ENCODE results near the gene NNAT. TPM values are rescaled to one million over a fixed set of nuclear protein-coding genes. Genes with fewer than 3 reads are reported as not detected.
"Not testable (repeated sequence)": the region's sequence is repeated elsewhere in the genome, so short reads cannot be mapped to it uniquely, and the experiment has no call there.

The NNAT gene
- total RNA-seq, result 18.5 to 19.4 TPM (median 19.3 TPM) in 3 replicates

GRCh38 chr20:37521061-37521771 lies at the start of gene NNAT:
NNAT (plus strand) TSS chr20:37521250; CDS start chr20:37521332, 82 bp downstream.
- H3K4me1 Mint-ChIP-seq, result peaks cover 53% of the 10 kb centered on the region
- peak within 1 kb of the TSS; percentile 25 for H3K27ac Mint-ChIP-seq
- no peaks in the 10 kb centered on the region for H3K27me3 Mint-ChIP-seq (ENCODE audit: low read depth)
- peak within 1 kb of the TSS; percentile 79 for H3K4me3 Mint-ChIP-seq
- DNase-seq (ENCODE audit: low spot score in 2 of 2, unreplicated experiment in 2 of 2), result peak; percentile 32 to 65
- H3K36me3 Mint-ChIP-seq, result peaks cover 14% of the 10 kb centered on the region
- no peaks in the 10 kb centered on the region for H3K9me3 Mint-ChIP-seq
- TF ChIP-seq, protein P1, sequence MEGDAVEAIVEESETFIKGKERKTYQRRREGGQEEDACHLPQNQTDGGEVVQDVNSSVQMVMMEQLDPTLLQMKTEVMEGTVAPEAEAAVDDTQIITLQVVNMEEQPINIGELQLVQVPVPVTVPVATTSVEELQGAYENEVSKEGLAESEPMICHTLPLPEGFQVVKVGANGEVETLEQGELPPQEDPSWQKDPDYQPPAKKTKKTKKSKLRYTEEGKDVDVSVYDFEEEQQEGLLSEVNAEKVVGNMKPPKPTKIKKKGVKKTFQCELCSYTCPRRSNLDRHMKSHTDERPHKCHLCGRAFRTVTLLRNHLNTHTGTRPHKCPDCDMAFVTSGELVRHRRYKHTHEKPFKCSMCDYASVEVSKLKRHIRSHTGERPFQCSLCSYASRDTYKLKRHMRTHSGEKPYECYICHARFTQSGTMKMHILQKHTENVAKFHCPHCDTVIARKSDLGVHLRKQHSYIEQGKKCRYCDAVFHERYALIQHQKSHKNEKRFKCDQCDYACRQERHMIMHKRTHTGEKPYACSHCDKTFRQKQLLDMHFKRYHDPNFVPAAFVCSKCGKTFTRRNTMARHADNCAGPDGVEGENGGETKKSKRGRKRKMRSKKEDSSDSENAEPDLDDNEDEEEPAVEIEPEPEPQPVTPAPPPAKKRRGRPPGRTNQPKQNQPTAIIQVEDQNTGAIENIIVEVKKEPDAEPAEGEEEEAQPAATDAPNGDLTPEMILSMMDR (IDR thresholded peaks at IDR 0.05; ENCODE audit: unreplicated experiment), result no peak

- H3K27me3 Mint-ChIP-seq (ENCODE audit: low read depth), result peaks cover 32% of the 10 kb centered on the region
- H3K4me1 Mint-ChIP-seq, result no peaks in the 10 kb centered on the region
- TF ChIP-seq, protein P1 (IDR thresholded peaks at IDR 0.05; ENCODE audit: unreplicated experiment), result no peak
- H3K4me3 Mint-ChIP-seq, result no peak overlapping the region
- no peak for DNase-seq (ENCODE audit: low spot score in 2 of 2, unreplicated experiment in 2 of 2)
- no peak overlapping the region for H3K27ac Mint-ChIP-seq
- no peaks in the 10 kb centered on the region for H3K36me3 Mint-ChIP-seq
- H3K9me3 Mint-ChIP-seq, result peaks cover 6% of the 10 kb centered on the region
Measured at GRCh38 chr20:37471741-37472235, 49.3 kb upstream of the NNAT start.

DNA sequence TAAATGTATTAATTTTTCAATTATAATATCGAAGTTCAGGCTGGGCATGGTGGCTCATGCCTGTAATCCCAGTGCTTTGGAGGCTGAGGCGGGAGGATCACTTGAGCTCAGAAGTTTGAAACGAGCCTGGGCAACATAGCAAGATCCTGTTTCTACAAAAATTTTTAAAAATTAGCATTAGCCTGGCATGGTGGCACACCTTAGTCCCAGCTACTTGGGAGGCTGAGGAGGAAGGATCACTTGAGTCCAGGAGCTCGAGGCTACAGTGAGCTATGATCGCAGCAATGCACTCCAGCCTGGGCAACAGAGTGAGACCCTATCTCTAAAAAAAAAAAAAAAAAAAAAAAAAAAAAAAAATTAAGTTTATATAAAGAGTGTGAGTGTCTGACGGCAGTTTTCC lies 48.6 kb upstream of the NNAT start:
- not testable (repeated sequence) for H3K27ac Mint-ChIP-seq; DNase-seq (ENCODE audit: low spot score in 2 of 2, unreplicated experiment in 2 of 2); H3K9me3 Mint-ChIP-seq; H3K4me1 Mint-ChIP-seq; H3K4me3 Mint-ChIP-seq; H3K36me3 Mint-ChIP-seq
- H3K27me3 Mint-ChIP-seq (ENCODE audit: low read depth), result peaks cover 30% of the 10 kb centered on the region

DNA sequence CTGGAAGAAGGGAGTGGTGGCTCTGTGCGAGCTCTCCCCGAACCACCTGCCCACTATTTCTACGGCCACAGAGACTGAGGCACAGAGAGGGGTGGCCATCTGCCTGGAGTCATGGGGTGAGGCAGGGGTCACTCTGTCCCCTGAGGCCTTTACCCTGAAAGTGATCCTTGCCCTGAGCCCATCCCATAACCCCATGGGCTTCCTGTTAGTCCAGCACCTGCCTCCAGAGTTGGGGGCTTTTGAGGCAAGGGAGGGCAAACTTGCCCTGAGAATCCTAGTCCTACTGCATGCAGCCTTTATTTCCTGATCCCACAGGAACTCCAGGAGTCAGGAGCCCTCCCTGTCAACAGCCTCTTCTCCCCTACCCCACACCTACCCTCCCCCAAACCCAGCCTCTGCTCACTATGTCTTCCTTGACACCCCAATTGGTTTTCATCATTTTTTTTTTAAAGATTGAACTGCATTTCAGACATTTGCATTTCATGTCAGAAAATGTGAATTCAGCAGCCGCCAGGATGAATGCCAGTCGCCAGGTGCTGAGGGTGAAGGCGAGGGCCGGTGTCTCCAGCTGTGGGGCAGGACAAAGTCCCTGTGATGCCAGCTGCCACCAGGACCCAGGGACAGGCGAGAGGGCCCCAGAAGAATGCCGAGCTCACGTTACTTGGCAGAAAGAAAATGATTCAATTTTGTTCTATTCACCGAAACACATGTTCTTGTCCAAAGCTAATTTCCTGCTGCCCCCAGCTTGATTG lies 47.6 kb upstream of the NNAT start:
- H3K27me3 Mint-ChIP-seq (ENCODE audit: low read depth), result peaks cover 38% of the 10 kb centered on the region
- no peak overlapping the region for H3K27ac Mint-ChIP-seq
- H3K4me1 Mint-ChIP-seq, result no peaks in the 10 kb centered on the region
- TF ChIP-seq, protein P1 (IDR thresholded peaks at IDR 0.05; ENCODE audit: unreplicated experiment), result no peak
- no peaks in the 10 kb centered on the region for H3K36me3 Mint-ChIP-seq
- H3K4me3 Mint-ChIP-seq, result no peak overlapping the region
- no peak for DNase-seq (ENCODE audit: low spot score in 2 of 2, unreplicated experiment in 2 of 2)
- peaks cover 6% of the 10 kb centered on the region for H3K9me3 Mint-ChIP-seq

- TF ChIP-seq, protein P1 (IDR thresholded peaks at IDR 0.05; ENCODE audit: unreplicated experiment), result no peak
- Mint-ChIP-seq H3K27me3 (ENCODE audit: low read depth) (peaks cover 42% of the 10 kb centered on the region), H3K9me3 (peaks cover 6% of the 10 kb centered on the region), H3K36me3 (no peaks in the 10 kb centered on the region), H3K27ac (no peak overlapping the region), H3K4me3 (no peak overlapping the region), H3K4me1 (no peaks in the 10 kb centered on the region)
- no peak for DNase-seq (ENCODE audit: low spot score in 2 of 2, unreplicated experiment in 2 of 2)
Measured at GRCh38 chr20:37474386-37474785, 46.7 kb upstream of the NNAT start.

DNA sequence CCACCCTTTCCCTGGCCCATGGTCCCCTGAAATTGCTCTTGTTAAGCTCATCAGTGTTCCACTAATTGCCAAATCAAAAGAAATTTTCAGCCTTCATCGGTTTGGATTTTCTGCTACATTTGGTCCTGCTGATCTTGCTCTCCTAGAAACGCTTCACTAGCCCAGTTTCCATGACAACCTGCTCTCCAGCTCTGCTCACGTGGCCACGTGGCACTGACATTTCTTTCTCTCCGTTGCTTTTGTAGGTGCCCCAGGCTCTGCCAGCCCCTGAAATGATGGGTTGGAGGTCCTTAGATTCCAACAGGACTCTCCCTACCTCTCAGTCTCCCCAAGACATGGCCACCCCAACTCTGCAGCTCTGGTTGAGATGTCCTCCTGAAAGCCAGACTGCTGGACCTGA lies 45.8 kb upstream of the NNAT start:
- Mint-ChIP-seq H3K36me3 (no peaks in the 10 kb centered on the region), H3K4me1 (no peaks in the 10 kb centered on the region), H3K9me3 (peaks cover 6% of the 10 kb centered on the region)

More for the DNA sequence above, 45.8 kb upstream of the NNAT start:
- Mint-ChIP-seq H3K4me3 (no peak overlapping the region), H3K27me3 (ENCODE audit: low read depth) (peaks cover 48% of the 10 kb centered on the region), H3K27ac (no peak overlapping the region)
- no peak for DNase-seq (ENCODE audit: low spot score in 2 of 2, unreplicated experiment in 2 of 2)
- TF ChIP-seq, protein P1 (IDR thresholded peaks at IDR 0.05; ENCODE audit: unreplicated experiment), result no peak
